ENCODE data around the gene SLC7A1. TPM values are rescaled to one million over a fixed set of nuclear protein-coding genes. Genes with fewer than 3 reads are reported as not detected.

Gene SLC7A1
- total and polyA plus RNA-seq, 2 of the 8 experiments (the other 6 are each of a cell fraction or from before 2014, with no cell fraction given) = 26.8 to 114 TPM

DNA sequence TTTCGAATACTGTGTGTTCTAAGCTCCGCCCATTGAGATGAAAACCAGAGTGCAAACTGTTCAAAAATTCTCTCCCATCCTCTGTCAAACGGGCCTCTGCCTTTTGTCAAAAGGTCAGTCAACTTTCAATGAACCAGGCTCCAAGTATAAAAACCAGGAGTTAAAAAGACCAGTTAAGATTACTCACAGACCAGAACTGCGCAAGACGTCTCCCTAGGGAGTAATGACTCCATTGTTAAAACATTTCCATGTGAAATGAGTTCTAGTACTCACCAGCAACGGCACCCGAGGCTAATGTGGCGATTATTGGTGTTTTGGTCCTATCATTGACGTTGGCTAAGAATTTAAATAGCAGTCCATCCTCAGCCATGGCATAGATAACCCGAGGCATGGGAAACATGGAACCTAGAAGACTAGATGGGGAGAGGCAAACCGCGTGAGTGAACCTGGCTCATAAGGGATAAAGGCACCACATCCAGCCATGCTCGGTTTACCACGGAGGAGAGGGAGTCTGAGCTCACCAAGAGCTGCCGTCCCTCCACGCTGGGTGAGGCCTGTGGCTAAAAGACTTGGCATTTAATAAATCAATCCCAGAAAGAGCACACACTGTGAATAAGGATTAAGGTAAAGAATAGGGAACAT, 73.3 kb downstream of the SLC7A1 start:
- Histone ChIP-seq H3K27ac (ENCODE audit: low read depth, low read length) (no peak overlapping the region), H3K79me1 (ENCODE audit: low read depth, low read length) (peaks cover 7% of the 10 kb centered on the region; the same call in 1 of the 2 replicates), H2BK5ac (ENCODE audit: low read depth, low read length) (no peak overlapping the region), H2AK5ac (ENCODE audit: low read depth, low read length) (no peak overlapping the region), H4K91ac (replicated peaks; ENCODE audit: insufficient read length, low read length) (no peak overlapping the region), H3K9me3 (ENCODE audit: insufficient read depth in 2 of 2, low read depth in 1 of 2, low read length in 1 of 2) (no peaks in the 10 kb centered on the region), H2BK12ac (ENCODE audit: low read depth, low read length) (no peak overlapping the region), H2BK15ac (ENCODE audit: low read length) (no peak overlapping the region), H3K4me2 (ENCODE audit: insufficient read depth in 1 of 2, low read depth in 2 of 2, low read length in 2 of 2) (no peak overlapping the region), H4K20me1 (replicated peaks in 1 of 2; ENCODE audit: control insufficient read depth in 1 of 2, insufficient read depth in 2 of 2, low read length in 2 of 2) (peaks cover 4 to 19% of the 10 kb centered on the region in 2 experiments), H2BK20ac (ENCODE audit: low read length) (no peak overlapping the region), H3K4ac (replicated peaks; ENCODE audit: insufficient read length, low read depth, low read length) (no peak overlapping the region), H3K9ac (replicated peaks in 1 of 4; ENCODE audit: extremely low read depth in 1 of 4, low read depth in 3 of 4, low read length in 3 of 4) (no peak overlapping the region), H2BK120ac (replicated peaks; ENCODE audit: low read depth, low read length) (no peak overlapping the region), H4K5ac (ENCODE audit: insufficient read length, low read depth, low read length) (no peak overlapping the region), H3K56ac (replicated peaks; ENCODE audit: insufficient read length, low read depth, low read length) (no peak overlapping the region), H3K36me3 (ENCODE audit: control insufficient read depth in 2 of 4, insufficient read depth in 4 of 4, low read length in 3 of 4) (peaks cover 8 to 73% (median 47%) of the 10 kb centered on the region in 4 experiments), H3K4me1 (replicated peaks in 1 of 4; ENCODE audit: control insufficient read depth in 3 of 4, insufficient read depth in 4 of 4, low read length in 3 of 4) (no peaks in the 10 kb centered on the region), H2AFZ (ENCODE audit: low read length) (no peak overlapping the region), H3K79me2 (ENCODE audit: control insufficient read depth in 1 of 2, insufficient read depth in 2 of 2, low read length in 2 of 2) (peaks cover 0 to 13% of the 10 kb centered on the region in 2 experiments; a peak in 1 of 4 replicates), H4K8ac (ENCODE audit: extremely low read depth, insufficient read depth, low read length) (no peak overlapping the region), H3K23ac (ENCODE audit: insufficient read length) (no peak overlapping the region), H3K18ac (ENCODE audit: extremely low read depth, low read length) (no peak overlapping the region), H3K23me2 (ENCODE audit: low read depth, low read length) (peaks cover 4% of the 10 kb centered on the region; the same call in 1 of the 2 replicates), H3K27me3 (replicated peaks in 1 of 4; ENCODE audit: control insufficient read depth in 3 of 4, extremely low read depth in 1 of 4, insufficient read depth in 3 of 4, low read length in 3 of 4) (no peaks in the 10 kb centered on the region), H3K4me3 (ENCODE audit: extremely low read depth in 1 of 4, insufficient read depth in 2 of 4, low read depth in 3 of 4, low read length in 4 of 4) (no peak overlapping the region), H3K14ac (ENCODE audit: insufficient read length) (no peak overlapping the region)
- ChIA-PET CTCF (ENCODE audit: partially characterized antibody) (interaction anchor here (1.9 to 2.5 kb wide), 2 partner anchors 14 to 185 kb away, joined by 5 read pairs; no protein-coding TSS in a partner anchor), POLR2A (ENCODE audit: partially characterized antibody) (interaction anchor here (0.7 to 1.4 kb wide), 6 partner anchors 8 to 73 kb away, joined by 3 to 4 read pairs (median 3); partner anchors contain the start of gene SLC7A1)
- WGBS, 2 experiments (ENCODE audit: extremely low coverage in 1 of 2, insufficient coverage in 1 of 2, insufficient read length in 1 of 2, insufficient replicate concordance in 2 of 2, low coverage in 1 of 2, low lambda C conversion rate in 2 of 2, missing lambda C conversion rate in 1 of 2) = 92% methylated on average over 16 of the region's 16 CpGs; no CpG with 5 or more reads in 1 of the 2 experiments
- FAIRE-seq (no peak), DNase-seq (ENCODE audit: low read depth in 1 of 2, low spot score in 2 of 2) (no peak)
- TF ChIP-seq SP1 (IDR thresholded peaks at IDR 0.05; ENCODE audit: low read depth, low read length) = no peak
- no peak for TF ChIP-seq GABPA (IDR thresholded peaks at IDR 0.05; ENCODE audit: borderline replicate concordance, insufficient read depth, low read length)
- no peak for TF ChIP-seq RNF2 (IDR thresholded peaks at IDR 0.05; ENCODE audit: borderline replicate concordance, low read depth, low read length, missing control alignments, poor library complexity, severe bottlenecking)
- no peak for TF ChIP-seq SRF (IDR thresholded peaks at IDR 0.05; ENCODE audit: low read depth, low read length)
- no peak for TF ChIP-seq SAP30 (IDR thresholded peaks at IDR 0.05; ENCODE audit: insufficient read depth, insufficient replicate concordance, low read length)
- no peak for TF ChIP-seq POLR2A (IDR thresholded peaks at IDR 0.05; ENCODE audit: control extremely low read depth in 1 of 2, low read depth in 2 of 2, low read length in 2 of 2)
- TF ChIP-seq CHD1 (IDR thresholded peaks at IDR 0.05; ENCODE audit: low read depth, low read length) = no peak
- TF ChIP-seq HDAC6 (IDR thresholded peaks at IDR 0.05; ENCODE audit: low read depth, low read length) = no peak
- no peak for TF ChIP-seq BACH1 (IDR thresholded peaks at IDR 0.05; ENCODE audit: low read length)
- TF ChIP-seq EGR1 (IDR thresholded peaks at IDR 0.05; ENCODE audit: borderline replicate concordance, low read depth, low read length) = no peak
- TF ChIP-seq ATF2 (IDR thresholded peaks at IDR 0.05; ENCODE audit: low read length) = no peak
- no peak for TF ChIP-seq SP4 (IDR thresholded peaks at IDR 0.05; ENCODE audit: low read length)

Data from H1 (cell line).